RWPE1 (cell line): Measurements from ENCODE around the gene ARIH1.
A peak's percentile ranks its signal among the peaks of the same experiment; 100 is the strongest.

Source experiments
- CTCF ChIA-PET: fragments of 350-600 bp; sonication (Branson Sonifier 250); formaldehyde crosslinking; extraction: SDS; loops from one replicate; lab custom pipeline; 2021; lab: Yijun Ruan, JAX
- POLR2A ChIA-PET: fragments of 400-600 bp; formaldehyde crosslinking; extraction: SDS; loops from one replicate; lab custom pipeline; 2020; ENCODE audit warnings: antibody characterized with exemption; ENCODE audit not compliant: low non-redundant PET; lab: Yijun Ruan, JAX
- DNase-seq: peaks from one replicate; pipeline ENCODE4 v3.0.0; 2012; ENCODE audit warnings: low spot score
- H3K27ac ChIP-seq: fragments of 450-650 bp; 2 replicates; pipeline ENCODE4 v1.5.1; 2017
- TF ChIP-seq, protein P1 (sequence below): fragments of 450-650 bp; conservative IDR thresholded peaks from 2 replicates; pipeline ENCODE4 v1.5.1; 2017; ENCODE audit warnings: low read depth, mild to moderate bottlenecking

The ARIH1 gene

DNA sequence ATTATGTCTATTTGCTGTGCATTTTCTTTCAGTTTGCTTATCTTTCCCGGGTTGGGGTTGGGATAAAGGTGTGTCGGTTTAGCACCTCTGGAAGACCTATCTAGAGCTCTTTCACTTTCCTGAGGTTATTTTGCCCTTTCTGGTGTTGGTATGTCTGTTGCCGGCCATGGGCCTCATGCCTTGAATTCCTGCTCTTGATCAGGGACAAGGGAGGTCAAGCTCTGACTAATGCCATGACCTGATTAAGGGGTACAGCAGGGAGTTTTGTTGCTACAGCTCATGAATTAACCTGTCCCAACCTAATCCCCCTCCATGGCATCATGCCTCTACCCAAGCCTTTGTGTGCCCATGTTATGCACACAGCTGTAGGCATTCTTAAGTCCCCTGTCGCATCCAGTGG is 109.9 kb downstream of the ARIH1 start:
- TF ChIP-seq, protein P1, sequence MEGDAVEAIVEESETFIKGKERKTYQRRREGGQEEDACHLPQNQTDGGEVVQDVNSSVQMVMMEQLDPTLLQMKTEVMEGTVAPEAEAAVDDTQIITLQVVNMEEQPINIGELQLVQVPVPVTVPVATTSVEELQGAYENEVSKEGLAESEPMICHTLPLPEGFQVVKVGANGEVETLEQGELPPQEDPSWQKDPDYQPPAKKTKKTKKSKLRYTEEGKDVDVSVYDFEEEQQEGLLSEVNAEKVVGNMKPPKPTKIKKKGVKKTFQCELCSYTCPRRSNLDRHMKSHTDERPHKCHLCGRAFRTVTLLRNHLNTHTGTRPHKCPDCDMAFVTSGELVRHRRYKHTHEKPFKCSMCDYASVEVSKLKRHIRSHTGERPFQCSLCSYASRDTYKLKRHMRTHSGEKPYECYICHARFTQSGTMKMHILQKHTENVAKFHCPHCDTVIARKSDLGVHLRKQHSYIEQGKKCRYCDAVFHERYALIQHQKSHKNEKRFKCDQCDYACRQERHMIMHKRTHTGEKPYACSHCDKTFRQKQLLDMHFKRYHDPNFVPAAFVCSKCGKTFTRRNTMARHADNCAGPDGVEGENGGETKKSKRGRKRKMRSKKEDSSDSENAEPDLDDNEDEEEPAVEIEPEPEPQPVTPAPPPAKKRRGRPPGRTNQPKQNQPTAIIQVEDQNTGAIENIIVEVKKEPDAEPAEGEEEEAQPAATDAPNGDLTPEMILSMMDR: no peak
- DNase-seq: no peak
- POLR2A ChIA-PET: no interaction called here
- CTCF ChIA-PET: no interaction called here
- H3K27ac ChIP-seq: no peak overlapping the region

DNA sequence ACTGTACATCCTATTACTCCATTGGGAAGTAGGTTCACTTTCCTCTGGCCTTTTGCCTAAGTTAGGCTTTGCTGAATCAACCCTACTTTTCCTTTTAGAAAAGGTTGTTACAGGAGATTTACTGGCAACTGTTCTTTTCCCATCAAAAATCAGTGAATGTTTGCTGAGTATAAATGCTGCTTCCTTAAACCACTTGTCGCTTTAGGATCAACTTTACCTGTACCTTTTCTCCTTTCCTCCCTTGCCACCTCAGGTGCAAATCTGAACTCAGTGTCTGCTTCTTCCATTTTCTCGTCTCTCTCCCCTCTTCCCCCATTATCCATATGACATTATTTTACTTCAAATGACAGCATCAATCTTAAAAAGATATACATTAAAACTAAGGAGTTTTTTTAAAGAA is 110.9 kb downstream of the ARIH1 start:
- ChIA-PET CTCF (interaction anchor here (2.0 kb wide), 1 partner anchor 15 kb away, joined by 5 read pairs; no protein-coding TSS in a partner anchor), POLR2A (no interaction called here)
- DNase-seq: no peak
- no peak overlapping the region for H3K27ac ChIP-seq
- TF ChIP-seq, protein P1: no peak

DNA sequence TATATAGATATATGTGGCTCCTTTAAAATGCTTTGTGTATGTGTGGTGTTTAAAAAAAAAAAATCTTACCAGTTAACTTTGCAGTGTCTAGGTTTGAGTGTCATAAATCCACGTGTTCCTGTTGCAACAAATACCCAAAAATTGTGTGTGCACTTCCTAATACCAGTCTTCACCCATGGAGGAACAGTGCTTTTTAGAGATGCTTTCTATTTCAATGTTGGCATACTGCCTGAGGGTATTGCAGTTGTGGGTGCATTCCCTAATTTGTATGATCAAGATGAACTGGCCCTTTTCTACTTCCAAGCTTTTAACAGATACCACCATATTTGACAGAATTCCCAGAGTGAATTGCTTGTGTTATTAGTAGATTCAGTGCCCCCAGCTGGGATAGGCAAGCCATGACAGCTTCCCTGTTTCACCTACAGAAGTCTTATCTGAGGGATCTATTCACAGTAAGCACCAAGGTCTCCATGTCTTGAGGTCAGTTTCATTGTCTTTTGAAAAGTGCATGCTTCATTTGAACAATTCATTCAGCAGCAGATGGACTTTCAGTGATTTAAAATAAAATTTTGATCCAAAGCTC is 111.4 kb downstream of the ARIH1 start:
- TF ChIP-seq, protein P1: 0 out of 2 replicates have a peak, but pooled peaks have one; percentile 7
- CTCF ChIA-PET: interaction anchor here (0.6 to 2.0 kb wide), 2 partner anchors 14 to 864 kb away, joined by 3 to 5 read pairs; no protein-coding TSS in a partner anchor
- no peak for DNase-seq
- H3K27ac ChIP-seq: no peak overlapping the region
- POLR2A ChIA-PET: no interaction called here

DNA sequence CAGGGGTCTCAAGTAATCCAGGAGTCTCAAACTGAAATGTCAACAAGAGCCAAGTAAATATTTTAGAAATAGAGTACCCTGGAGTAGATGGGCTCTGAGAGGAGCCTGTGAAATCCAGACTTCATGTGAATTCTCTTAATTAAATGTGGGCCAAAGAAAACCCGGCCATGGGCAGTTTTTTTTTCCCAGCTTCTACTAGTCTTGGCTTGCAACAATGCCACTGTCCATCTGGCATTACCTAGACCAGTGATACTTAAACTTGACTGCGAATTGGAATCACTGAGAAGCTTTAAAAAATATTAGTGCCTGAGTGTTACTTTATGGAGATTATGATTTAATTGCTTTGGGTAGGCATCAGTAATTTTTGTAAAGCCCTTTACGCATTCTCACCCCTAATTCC is 114.0 kb downstream of the ARIH1 start:
- POLR2A ChIA-PET: no interaction called here
- no peak for DNase-seq
- no peak overlapping the region for H3K27ac ChIP-seq
- CTCF ChIA-PET: no interaction called here
- TF ChIP-seq, protein P1: no peak

DNA sequence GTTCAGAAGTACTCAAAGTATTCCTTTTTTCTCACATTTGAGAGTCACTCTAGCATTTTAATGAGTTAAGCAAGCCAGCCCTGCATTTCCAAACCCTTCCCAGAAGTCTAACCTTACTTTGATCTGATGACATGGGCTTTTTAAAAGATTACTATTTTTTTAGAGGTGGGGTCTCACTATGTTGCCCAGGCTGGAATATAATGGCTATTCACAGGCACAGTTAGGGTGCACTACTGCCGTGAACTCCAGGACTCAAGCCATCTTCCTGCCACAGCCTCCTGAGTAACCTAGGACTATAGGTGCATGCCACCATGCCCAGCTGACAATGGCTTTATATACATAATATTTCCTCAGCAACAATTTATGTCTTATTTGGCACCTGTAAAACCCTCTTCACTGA is 116.3 kb downstream of the ARIH1 start:
- POLR2A ChIA-PET: no interaction called here

DNA sequence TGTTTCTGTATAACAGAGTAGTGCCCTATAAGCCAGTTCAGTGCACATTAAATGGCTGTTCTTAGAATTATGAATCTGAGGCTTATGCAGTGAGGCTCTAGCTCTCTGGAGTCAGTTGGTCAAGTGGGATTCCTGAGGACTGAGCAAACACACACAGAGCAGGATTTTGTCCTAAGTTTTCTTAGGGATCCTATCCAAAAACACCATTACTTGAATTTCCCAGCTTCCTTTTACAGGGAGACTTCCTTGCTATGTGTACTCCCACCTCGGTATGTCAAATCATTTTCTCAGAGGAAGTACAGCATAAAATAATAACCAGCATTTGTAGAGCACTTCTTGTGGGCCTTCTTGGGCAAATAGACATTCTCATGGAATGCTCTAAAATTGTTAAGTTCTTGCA is 117.2 kb downstream of the ARIH1 start:
- no peak overlapping the region for H3K27ac ChIP-seq
- TF ChIP-seq, protein P1: no peak
- POLR2A ChIA-PET: no interaction called here
- CTCF ChIA-PET: interaction anchor here (0.5 to 1.0 kb wide), 2 partner anchors 9 to 100 kb away, joined by 3 to 4 read pairs; no protein-coding TSS in a partner anchor
- no peak for DNase-seq

More for the DNA sequence above, 116.3 kb downstream of the ARIH1 start:
- TF ChIP-seq, protein P1: no peak
- CTCF ChIA-PET: interaction anchor here (0.7 to 2.0 kb wide), 2 partner anchors 10 to 644 kb away, joined by 6 to 7 read pairs; no protein-coding TSS in a partner anchor
- H3K27ac ChIP-seq: no peak overlapping the region
- DNase-seq: no peak
